H1 (cell line): ENCODE data around the gene CELF5. TPM values are rescaled to one million over a fixed set of nuclear protein-coding genes. Genes with fewer than 3 reads are reported as not detected.

Experiments
- CTCF ChIA-PET: fragments of 300-600 bp; sonication (Branson Sonifier 250); formaldehyde crosslinking; loops from one replicate; lab custom pipeline; 2021; ENCODE audit not compliant: partially characterized antibody; lab: Charles Lee
- POLR2A ChIA-PET: fragments of 300-600 bp; sonication (Branson Sonifier 250); formaldehyde crosslinking; loops from one replicate; lab custom pipeline; 2021; ENCODE audit warnings: inconsistent platforms; ENCODE audit not compliant: partially characterized antibody; lab: Charles Lee
- DNase-seq, 2 experiments: peaks; one replicate each; pipeline versions ENCODE4 v3.0.0 to v3.0.0-alpha.2; 2010 to 2022; ENCODE audit warnings: low spot score in 2 of 2, low read depth in 1 of 2, mixed read lengths in 1 of 2
- FAIRE-seq: peaks from 2 replicates; lab custom pipeline; 2011; peaks lifted over from hg19 to GRCh38; lab: Jason Lieb, UNC
- H2AFZ ChIP-seq: 2 replicates; pipeline ENCODE4 v1.8.1; 2012; ENCODE audit warnings: low read length, inconsistent platforms
- H2AK5ac ChIP-seq: 2 replicates; pipeline ENCODE4 v1.6.1; 2013; ENCODE audit warnings: low read depth, low read length
- H2BK120ac ChIP-seq: replicated peaks from 2 replicates; pipeline ENCODE3; 2013; ENCODE audit warnings: low read depth, low read length, inconsistent platforms
- H2BK12ac ChIP-seq: 2 replicates; pipeline ENCODE4 v1.6.1; 2013; ENCODE audit warnings: low read depth, low read length
- H2BK15ac ChIP-seq: 2 replicates; pipeline ENCODE4 v1.6.1; 2013; ENCODE audit warnings: low read length
- H2BK20ac ChIP-seq: 2 replicates; pipeline ENCODE4 v1.6.1; 2013; ENCODE audit warnings: low read length
- H2BK5ac ChIP-seq: 2 replicates; pipeline ENCODE4 v1.6.1; 2013; ENCODE audit warnings: low read depth, low read length
- H3K14ac ChIP-seq: 2 replicates; pipeline ENCODE4 v1.6.1; 2013; ENCODE audit warnings: inconsistent platforms; ENCODE audit not compliant: insufficient read length
- H3K18ac ChIP-seq: 2 replicates; pipeline ENCODE4 v1.6.1; 2013; ENCODE audit warnings: low read length; ENCODE audit errors: extremely low read depth
- H3K23ac ChIP-seq: 2 replicates; pipeline ENCODE4 v1.6.1; 2013; ENCODE audit warnings: inconsistent platforms; ENCODE audit not compliant: insufficient read length
- H3K23me2 ChIP-seq: 2 replicates; pipeline ENCODE4 v1.6.1; 2013; ENCODE audit warnings: low read depth, low read length
- H3K27ac ChIP-seq: 2 replicates; pipeline ENCODE4 v1.6.1; 2011; ENCODE audit warnings: low read depth, low read length, inconsistent platforms
- H3K27me3 ChIP-seq, 4 experiments: replicated peaks in 1 of 4; 1 replicate in 1 of 4; 2 replicates in 3 of 4; pipeline versions ENCODE4 v1.6.1 to v1.8.1; 2011 to 2013; ENCODE audit warnings: low read length in 3 of 4, mild to moderate bottlenecking in 3 of 4, inconsistent platforms in 2 of 4, mixed read lengths in 2 of 4, moderate library complexity in 1 of 4; ENCODE audit not compliant: control insufficient read depth in 3 of 4, insufficient read depth in 3 of 4; ENCODE audit errors: extremely low read depth in 1 of 4
- H3K36me3 ChIP-seq, 4 experiments: 2 replicates each; pipeline versions ENCODE4 v1.6.1 to v1.8.1; 2011 to 2013; ENCODE audit warnings: mild to moderate bottlenecking in 4 of 4, low read length in 3 of 4, moderate library complexity in 2 of 4, control low read depth in 1 of 4, inconsistent platforms in 1 of 4; ENCODE audit not compliant: insufficient read depth in 4 of 4, control insufficient read depth in 2 of 4
- H3K4ac ChIP-seq: replicated peaks from 2 replicates; pipeline ENCODE3; 2013; ENCODE audit warnings: low read length, low read depth, mixed read lengths, inconsistent platforms; ENCODE audit not compliant: insufficient read length
- H3K4me1 ChIP-seq, 4 experiments: replicated peaks in 1 of 4; 1 replicate in 1 of 4; 2 replicates in 3 of 4; pipeline versions ENCODE4 v1.6.1 to v1.8.1; 2011 to 2013; ENCODE audit warnings: low read length in 3 of 4, inconsistent platforms in 2 of 4, mixed read lengths in 1 of 4; ENCODE audit not compliant: insufficient read depth in 4 of 4, control insufficient read depth in 3 of 4
- H3K4me2 ChIP-seq, 2 experiments: 2 replicates each; pipeline versions ENCODE4 v1.6.1 to v1.8.1; 2011 to 2013; ENCODE audit warnings: low read depth in 2 of 2, low read length in 2 of 2, control low read depth in 1 of 2, inconsistent platforms in 1 of 2, mild to moderate bottlenecking in 1 of 2; ENCODE audit not compliant: insufficient read depth in 1 of 2
- H3K4me3 ChIP-seq, 4 experiments: fragments of 200-600, 300-600 bp in 1 of 4; sonication (generic), shearing (Covaris generic), sonication (Bioruptor Twin) in 1 of 4; 2 replicates each; pipeline versions ENCODE4 v1.5.1 to v1.8.1; 2011 to 2016; ENCODE audit warnings: low read length in 4 of 4, low read depth in 3 of 4, control low read depth in 2 of 4, inconsistent platforms in 2 of 4, mild to moderate bottlenecking in 2 of 4, mixed read lengths in 1 of 4, moderate library complexity in 1 of 4; ENCODE audit not compliant: insufficient read depth in 2 of 4; ENCODE audit errors: extremely low read depth in 1 of 4
- H3K56ac ChIP-seq: replicated peaks from 2 replicates; pipeline ENCODE3; 2013; ENCODE audit warnings: low read depth, mild to moderate bottlenecking, mixed read lengths, low read length, inconsistent platforms; ENCODE audit not compliant: insufficient read length
- H3K79me1 ChIP-seq: 2 replicates; pipeline ENCODE4 v1.6.1; 2013; ENCODE audit warnings: low read depth, low read length, control low read depth
- H3K79me2 ChIP-seq, 2 experiments: 2 replicates each; pipeline versions ENCODE4 v1.6.1 to v1.8.1; 2012 to 2013; ENCODE audit warnings: low read length in 2 of 2, mild to moderate bottlenecking in 2 of 2, inconsistent platforms in 1 of 2; ENCODE audit not compliant: insufficient read depth in 2 of 2, control insufficient read depth in 1 of 2
- H3K9ac ChIP-seq, 4 experiments: replicated peaks in 1 of 4; 1 replicate in 1 of 4; 2 replicates in 3 of 4; pipeline versions ENCODE4 v1.6.1 to v1.8.1; 2011 to 2013; ENCODE audit warnings: low read depth in 3 of 4, low read length in 3 of 4, control low read depth in 2 of 4, mild to moderate bottlenecking in 2 of 4, moderate library complexity in 2 of 4, inconsistent platforms in 1 of 4; ENCODE audit errors: extremely low read depth in 1 of 4
- H3K9me3 ChIP-seq, 2 experiments: 2 replicates each; pipeline versions ENCODE4 v1.6.1 to v1.8.1; 2012 to 2013; ENCODE audit warnings: mild to moderate bottlenecking in 2 of 2, moderate library complexity in 2 of 2, control low read depth in 1 of 2, inconsistent platforms in 1 of 2, low read depth in 1 of 2, low read length in 1 of 2, mixed read lengths in 1 of 2; ENCODE audit not compliant: insufficient read depth in 2 of 2
- H4K20me1 ChIP-seq, 2 experiments: replicated peaks in 1 of 2; 2 replicates each; pipeline versions ENCODE3 to v1.8.1; 2011 to 2013; ENCODE audit warnings: inconsistent platforms in 2 of 2, low read length in 2 of 2, mild to moderate bottlenecking in 1 of 2; ENCODE audit not compliant: insufficient read depth in 2 of 2, control insufficient read depth in 1 of 2
- H4K5ac ChIP-seq: 2 replicates; pipeline ENCODE4 v1.6.1; 2013; ENCODE audit warnings: low read length, low read depth, mixed read lengths, inconsistent platforms; ENCODE audit not compliant: insufficient read length
- H4K8ac ChIP-seq: 2 replicates; pipeline ENCODE4 v1.8.0; 2013; ENCODE audit warnings: mild to moderate bottlenecking, moderate library complexity, low read length, inconsistent platforms; ENCODE audit not compliant: insufficient read depth; ENCODE audit errors: extremely low read depth
- H4K91ac ChIP-seq: replicated peaks from 2 replicates; pipeline ENCODE3; 2013; ENCODE audit warnings: low read length, mixed read lengths, inconsistent platforms; ENCODE audit not compliant: insufficient read length
- CREB1 ChIP-seq: IDR thresholded peaks from 2 replicates; pipeline ENCODE4 v1.6.1; 2012; ENCODE audit warnings: inconsistent platforms
- GTF2F1 ChIP-seq: IDR thresholded peaks from 2 replicates; pipeline ENCODE4 v1.6.1; 2012; ENCODE audit warnings: low read depth, low read length, improper control_type of control experiment, borderline replicate concordance
- KDM1A ChIP-seq: fragments of 200-600, 300-600 bp; sonication (generic); IDR thresholded peaks from 2 replicates; pipeline ENCODE4 v1.7.1; 2016; ENCODE audit warnings: mild to moderate bottlenecking, low read length, borderline replicate concordance
- SP4 ChIP-seq: IDR thresholded peaks from 2 replicates; pipeline ENCODE4 v1.6.1; 2012; ENCODE audit warnings: low read length, inconsistent platforms
- TAF1 ChIP-seq: IDR thresholded peaks from 2 replicates; pipeline ENCODE4 v1.6.1; 2011; ENCODE audit warnings: mild to moderate bottlenecking, low read depth, low read length
- YY1 ChIP-seq: IDR thresholded peaks from 2 replicates; pipeline ENCODE4 v1.6.1; 2011; ENCODE audit warnings: low read depth, mild to moderate bottlenecking, low read length
- WGBS, 2 experiments: shearing (Covaris generic) in 1 of 2; methylation state at CpG; one replicate each; pipeline versions ENCODE4 v1.1.6 to v1.1.7; 2013 to 2015; ENCODE audit warnings: low lambda C conversion rate in 2 of 2, mixed read lengths in 2 of 2, inconsistent platforms in 1 of 2, low coverage in 1 of 2, missing lambda C conversion rate in 1 of 2; ENCODE audit not compliant: insufficient replicate concordance in 2 of 2, insufficient coverage in 1 of 2, insufficient read length in 1 of 2; ENCODE audit errors: extremely low coverage in 1 of 2, missing lambda C conversion rate in 1 of 2; 5-methylcytosine and 5-hydroxymethylcytosine counted together
- polyA plus RNA-seq, 7 experiments: library from polyadenylated mRNA; depleted of rRNA in 3 of 7; stranded (reverse) in 5 of 7; unstranded in 2 of 7; fragments of >200 nt in 5 of 7; fragments of 200-250 nt in 2 of 7; gene quantifications; 1 replicate in 5 of 7; 2 replicates in 1 of 7; 4 replicates in 1 of 7; pipeline versions ENCODE4 v1.2.1 to v1.2.3, GENCODE V29; 2011 to 2013; ENCODE audit warnings: missing spikeins in 2 of 7, mixed read lengths in 2 of 7
- total RNA-seq: library from RNA; stranded (reverse); fragmentation: NEBNext Ultra II Directional; extraction: Animal tissue kit (Norgen Biotek cat#: 25700); gene quantifications from 2 replicates; pipeline ENCODE4 v1.2.1, GENCODE V29; 2021

CELF5 gene
- total and polyA plus RNA-seq, 2 of the 8 experiments (the other 6 are each of a cell fraction or from before 2014, with no cell fraction given) = 9.8 to 15.0 TPM

GRCh38 chr19:3225677-3226093 lies 1.2 kb downstream of the CELF5 start:
- ChIA-PET CTCF (no interaction called here), POLR2A (interaction anchor here (1.1 to 1.5 kb wide), 3 partner anchors 14 to 17 kb away, joined by 3 to 5 read pairs (median 4); no protein-coding TSS in a partner anchor)
- H3K4me1 ChIP-seq = peaks cover 6 to 15% (median 9%) of the 10 kb centered on the region in 4 experiments
- H3K79me2 ChIP-seq = no peaks in the 10 kb centered on the region
- no peaks in the 10 kb centered on the region for H3K36me3 ChIP-seq
- no peak overlapping the region for H2AFZ ChIP-seq
- H4K20me1 ChIP-seq = peaks cover 7 to 12% of the 10 kb centered on the region in 2 experiments
- H3K9ac ChIP-seq = no peak overlapping the region
- no peak overlapping the region for H3K56ac ChIP-seq
- H3K27me3 ChIP-seq = peaks cover 0 to 3% (median 0%) of the 10 kb centered on the region in 4 experiments; a peak in 1 of 7 replicates
- no peak overlapping the region for H2BK20ac ChIP-seq
- no peak overlapping the region for H2BK5ac ChIP-seq
- no peak overlapping the region for H4K5ac ChIP-seq
- no peak overlapping the region for H3K4ac ChIP-seq
- no peak overlapping the region for H4K91ac ChIP-seq
- H3K27ac ChIP-seq = no peak overlapping the region
- H2BK15ac ChIP-seq = no peak overlapping the region
- H3K4me2 ChIP-seq = peak overlapping the region; percentile 43 to 79
- H3K4me3 ChIP-seq = peak overlapping the region; percentile 45 to 92 (median 64)
- FAIRE-seq = no peak
- H3K23me2 ChIP-seq = peaks cover 7% of the 10 kb centered on the region; the same call in 1 of the 2 replicates
- 48% methylated on average over 10 of the region's 16 CpGs; no CpG with 5 or more reads in 1 of the 2 experiments for WGBS, 2 experiments
- DNase-seq = no peak
- peak overlapping the region; percentile 32; the same call in 1 of the 2 replicates for H3K18ac ChIP-seq
- no peaks in the 10 kb centered on the region for H3K9me3 ChIP-seq
- no peak overlapping the region for H2BK12ac ChIP-seq
- H3K79me1 ChIP-seq = no peaks in the 10 kb centered on the region
- H4K8ac ChIP-seq = no peak overlapping the region
- no peak overlapping the region for H3K23ac ChIP-seq
- H3K14ac ChIP-seq = no peak overlapping the region
- no peak overlapping the region for H2AK5ac ChIP-seq
- H2BK120ac ChIP-seq = no peak overlapping the region
- TF ChIP-seq SP4 (no peak), TAF1 (no peak), KDM1A (no peak; the same call in 1 of the 2 replicates), CREB1 (no peak), YY1 (no peak), GTF2F1 (no peak)
